GM13976 (cell line): ENCODE measurements around the gene NODAL.

Source experiments
- DNase-seq: peaks from one replicate; pipeline ENCODE4 v3.0.0; 2012; ENCODE audit warnings: low spot score
- CTCF ChIP-seq: IDR thresholded peaks from 2 replicates; pipeline ENCODE4 v1.5.1; 2012; ENCODE audit warnings: borderline replicate concordance, mild to moderate bottlenecking; ENCODE audit not compliant: insufficient read depth; ENCODE audit errors: extremely low read depth, missing control alignments, control extremely low read depth
- in situ Hi-C: fragments of 300-500 bp; cut with MboI; formaldehyde crosslinking; loops from one replicate; pipeline ENCODE4 v1.12.0; 2022; ENCODE audit warnings: low sequenced_read_pairs, mixed read lengths, inconsistent platforms; ENCODE audit not compliant: unreplicated experiment

Gene NODAL

GRCh38 chr10:70424320-70424719, 17.2 kb downstream of the NODAL start:
- DNase-seq = no peak
- in situ Hi-C loops = no loop called here
- TF ChIP-seq CTCF = no peak

GRCh38 chr10:70418713-70419112, 22.8 kb downstream of the NODAL start:
- no peak for DNase-seq
- in situ Hi-C loops = no loop called here
- TF ChIP-seq CTCF = no peak

GRCh38 chr10:70418229-70418628, 23.3 kb downstream of the NODAL start:
- no peak for TF ChIP-seq CTCF
- in situ Hi-C loops = no loop called here
- DNase-seq = no peak

GRCh38 chr10:70417568-70417967, 23.9 kb downstream of the NODAL start:
- DNase-seq = no peak
- TF ChIP-seq CTCF = no peak
- in situ Hi-C loops = no loop called here

GRCh38 chr10:70412356-70412755, 29.1 kb downstream of the NODAL start:
- no peak for DNase-seq
- no peak for TF ChIP-seq CTCF
- in situ Hi-C loops = no loop called here

- DNase-seq = no peak
- in situ Hi-C loops = no loop called here
- TF ChIP-seq CTCF = no peak
These were observed 30.9 kb downstream of the NODAL start for GRCh38 chr10:70410608-70411007.

- DNase-seq = no peak
- in situ Hi-C loops = no loop called here
- TF ChIP-seq CTCF = no peak
These were observed 31.7 kb downstream of the NODAL start for GRCh38 chr10:70409772-70410171.
